22Rv1 (cell line): ENCODE data around the gene GOLGA6C.
"Not testable (repeated sequence)": the region's sequence is repeated elsewhere in the genome, so short reads cannot be mapped to it uniquely, and the experiment has no call there.

Experiments
- ZFX ChIP-seq: fragments of 450-650 bp; IDR thresholded peaks from 2 replicates; pipeline ENCODE4 v1.6.1; 2017; ENCODE audit warnings: antibody characterized with exemption, borderline replicate concordance
- TF ChIP-seq, protein P1 (sequence below): fragments of 450-650 bp; IDR thresholded peaks from 2 replicates; pipeline ENCODE4 v1.5.1; 2017; ENCODE audit warnings: mild to moderate bottlenecking

DNA sequence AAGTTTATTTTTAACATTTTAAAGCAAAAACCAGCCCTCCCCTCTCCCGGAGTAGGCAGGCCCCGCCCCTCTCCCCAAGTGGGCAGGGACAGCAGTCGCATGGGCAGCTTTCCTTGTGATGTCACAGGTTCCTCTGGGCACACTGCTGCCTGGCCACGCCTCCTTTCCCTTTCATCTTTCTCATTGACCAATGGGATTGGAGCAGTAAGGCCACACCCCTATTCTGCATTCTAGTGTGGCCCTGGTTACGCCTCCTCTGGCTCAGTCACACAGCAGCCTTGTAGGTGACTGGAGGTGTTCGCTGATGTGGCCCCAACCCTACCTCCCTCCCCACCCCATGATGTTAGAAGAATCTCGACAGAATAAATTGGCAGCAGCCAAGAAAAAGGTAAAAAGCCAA, 24.4 kb downstream of the GOLGA6C start, which contains the start of gene GOLGA6D:
- TF ChIP-seq, protein P1, sequence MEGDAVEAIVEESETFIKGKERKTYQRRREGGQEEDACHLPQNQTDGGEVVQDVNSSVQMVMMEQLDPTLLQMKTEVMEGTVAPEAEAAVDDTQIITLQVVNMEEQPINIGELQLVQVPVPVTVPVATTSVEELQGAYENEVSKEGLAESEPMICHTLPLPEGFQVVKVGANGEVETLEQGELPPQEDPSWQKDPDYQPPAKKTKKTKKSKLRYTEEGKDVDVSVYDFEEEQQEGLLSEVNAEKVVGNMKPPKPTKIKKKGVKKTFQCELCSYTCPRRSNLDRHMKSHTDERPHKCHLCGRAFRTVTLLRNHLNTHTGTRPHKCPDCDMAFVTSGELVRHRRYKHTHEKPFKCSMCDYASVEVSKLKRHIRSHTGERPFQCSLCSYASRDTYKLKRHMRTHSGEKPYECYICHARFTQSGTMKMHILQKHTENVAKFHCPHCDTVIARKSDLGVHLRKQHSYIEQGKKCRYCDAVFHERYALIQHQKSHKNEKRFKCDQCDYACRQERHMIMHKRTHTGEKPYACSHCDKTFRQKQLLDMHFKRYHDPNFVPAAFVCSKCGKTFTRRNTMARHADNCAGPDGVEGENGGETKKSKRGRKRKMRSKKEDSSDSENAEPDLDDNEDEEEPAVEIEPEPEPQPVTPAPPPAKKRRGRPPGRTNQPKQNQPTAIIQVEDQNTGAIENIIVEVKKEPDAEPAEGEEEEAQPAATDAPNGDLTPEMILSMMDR = not testable (repeated sequence)
- not testable (repeated sequence) for TF ChIP-seq ZFX
